Body of pancreas (tissue), 4 donors: Measurements from ENCODE around the gene C3orf18.

Source experiments
- CTCF ChIP-seq, 7 experiments: fragments of 450-650 bp in 4 of 7; fragments of 200-600 bp in 3 of 7; sonication (generic) in 3 of 7; IDR thresholded peaks; one replicate each; pipeline ENCODE4 v1.5.1; 2016 to 2019; ENCODE audit warnings: antibody characterized with exemption in 7 of 7
- POLR2A ChIP-seq, 3 donors: fragments of 450-650 bp; IDR thresholded peaks; one replicate each; pipeline ENCODE4 v1.6.1; 2016; ENCODE audit warnings: antibody characterized with exemption in 3 of 3, mild to moderate bottlenecking in 2 of 3

- TF ChIP-seq CTCF (IDR thresholded peaks at IDR 0.05) (no peak), POLR2A (IDR thresholded peaks at IDR 0.05) (no peak)
Measured at GRCh38 chr3:50554553-50554952, 13.0 kb downstream of the C3orf18 start.
